Upper lobe of right lung (tissue), 1 donor: ENCODE measurements around the gene SMAD3. TPM values are rescaled to one million over a fixed set of nuclear protein-coding genes. Genes with fewer than 3 reads are reported as not detected.

Source experiments
- ATAC-seq: fragments of 200-7000 bp; cut with Tn5 transposase; one replicate; pipeline ENCODE4 v1.9.1; 2020; ENCODE audit warnings: mild to moderate bottlenecking, moderate library complexity
- DNase-seq: peaks from one replicate; pipeline ENCODE4 v3.0.0-alpha.2; 2020
- H3K27ac ChIP-seq: fragments of 200-600 bp; one replicate; pipeline ENCODE4 v1.8.0; 2022
- H3K27me3 ChIP-seq: fragments of 200-600 bp; one replicate; pipeline ENCODE4 v1.8.0; 2022; ENCODE audit warnings: mild to moderate bottlenecking
- H3K36me3 ChIP-seq: fragments of 200-600 bp; one replicate; pipeline ENCODE4 v1.8.0; 2022
- H3K4me1 ChIP-seq: fragments of 200-600 bp; one replicate; pipeline ENCODE4 v1.8.0; 2022
- H3K4me3 ChIP-seq: fragments of 200-600 bp; one replicate; pipeline ENCODE4 v1.8.0; 2022; ENCODE audit warnings: mild to moderate bottlenecking
- H3K9me3 ChIP-seq: fragments of 200-600 bp; one replicate; pipeline ENCODE4 v1.8.0; 2022
- CTCF ChIP-seq: fragments of 200-600 bp; IDR thresholded peaks from one replicate; pipeline ENCODE4 v1.8.0; 2022; ENCODE audit warnings: antibody characterized with exemption
- intact Hi-C: fragments of 100-400 bp; cut with DNase I; formaldehyde crosslinking; loops from one replicate; pipeline ENCODE4 v1.11.0; 2022
- total RNA-seq: library from RNA; stranded (reverse); fragmentation: NEBNext Ultra II Directional; extraction: Animal tissue kit (Norgen Biotek cat#: 25700); gene quantifications from one replicate; pipeline ENCODE4 v1.2.1, GENCODE V29; 2021
- donor health status: DM: no; HTN: yes; CAD: no; lungs with severe emphysema.

The SMAD3 gene
- total RNA-seq, 1 donor from 2014 or later = 31.6 TPM

GRCh38 chr15:67142767-67143100 lies 77.3 kb downstream of the SMAD3 start:
- no peak for TF ChIP-seq CTCF
- ATAC-seq (no peak), DNase-seq (no peak)
- H3K4me1 ChIP-seq = peaks cover 84% of the 10 kb centered on the region
- no peaks in the 10 kb centered on the region for H3K27me3 ChIP-seq
- intact Hi-C loops = no loop called here
- H3K4me3 ChIP-seq = no peak overlapping the region
- no peaks in the 10 kb centered on the region for H3K36me3 ChIP-seq
- no peak overlapping the region for H3K27ac ChIP-seq
- no peaks in the 10 kb centered on the region for H3K9me3 ChIP-seq

DNA sequence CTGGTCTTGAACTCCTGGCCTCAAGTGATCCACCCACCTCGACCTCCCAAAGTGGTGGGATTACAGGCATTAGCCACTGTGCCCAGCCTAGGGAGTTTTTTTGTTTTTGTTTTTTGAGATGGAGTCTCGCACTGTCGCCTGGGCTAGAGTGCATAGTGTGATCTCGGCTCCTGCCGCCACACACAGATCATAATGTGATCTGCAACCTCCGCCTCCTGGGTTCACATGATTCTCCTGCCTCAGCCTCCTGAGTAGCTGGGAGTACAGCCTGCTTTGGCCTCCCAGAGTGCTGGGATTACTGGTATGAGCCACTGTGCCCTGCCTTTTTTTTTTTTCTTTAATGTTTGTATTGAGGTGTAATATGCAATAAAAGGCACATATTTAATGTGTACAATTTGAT lies 78.2 kb downstream of the SMAD3 start:
- no peak for DNase-seq
- intact Hi-C loops = no loop called here

GRCh38 chr15:67144609-67145311 lies 79.4 kb downstream of the SMAD3 start:
- intact Hi-C loops = no loop called here
- TF ChIP-seq CTCF = no peak

More for the DNA sequence above, 78.2 kb downstream of the SMAD3 start:
- no peaks in the 10 kb centered on the region for H3K36me3 ChIP-seq
- no peak overlapping the region for H3K4me3 ChIP-seq
- no peaks in the 10 kb centered on the region for H3K9me3 ChIP-seq
- TF ChIP-seq CTCF = no peak
- no peaks in the 10 kb centered on the region for H3K27me3 ChIP-seq
- no peak overlapping the region for H3K27ac ChIP-seq
- no peak for ATAC-seq
- peaks cover 85% of the 10 kb centered on the region for H3K4me1 ChIP-seq

GRCh38 chr15:67145312-67145610 lies 79.9 kb downstream of the SMAD3 start:
- intact Hi-C loops = no loop called here

More at GRCh38 chr15:67144609-67145311, 79.4 kb downstream of the SMAD3 start:
- Histone ChIP-seq H3K27me3 (no peaks in the 10 kb centered on the region), H3K9me3 (no peaks in the 10 kb centered on the region), H3K36me3 (no peaks in the 10 kb centered on the region), H3K27ac (no peak overlapping the region), H3K4me1 (peaks cover 85% of the 10 kb centered on the region), H3K4me3 (no peak overlapping the region)
- DNase-seq = no peak
- no peak for ATAC-seq

GRCh38 chr15:67145710-67146109 lies 80.3 kb downstream of the SMAD3 start:
- H3K4me1 ChIP-seq = peaks cover 85% of the 10 kb centered on the region
- no peaks in the 10 kb centered on the region for H3K9me3 ChIP-seq
- peak overlapping the region; percentile 56 for H3K27ac ChIP-seq
- H3K4me3 ChIP-seq = no peak overlapping the region
- ATAC-seq (no peak), DNase-seq (no peak)
- H3K36me3 ChIP-seq = no peaks in the 10 kb centered on the region
- TF ChIP-seq CTCF = no peak
- intact Hi-C loops = no loop called here
- no peaks in the 10 kb centered on the region for H3K27me3 ChIP-seq

More at GRCh38 chr15:67145312-67145610, 79.9 kb downstream of the SMAD3 start:
- DNase-seq = no peak
- no peaks in the 10 kb centered on the region for H3K27me3 ChIP-seq
- no peak for ATAC-seq
- TF ChIP-seq CTCF = no peak
- H3K27ac ChIP-seq = no peak overlapping the region
- no peak overlapping the region for H3K4me3 ChIP-seq
- H3K4me1 ChIP-seq = peaks cover 85% of the 10 kb centered on the region
- no peaks in the 10 kb centered on the region for H3K9me3 ChIP-seq
- H3K36me3 ChIP-seq = no peaks in the 10 kb centered on the region

- no peaks in the 10 kb centered on the region for H3K36me3 ChIP-seq
- intact Hi-C loops = no loop called here
- H3K27ac ChIP-seq = peak overlapping the region; percentile 56
- TF ChIP-seq CTCF = no peak
- H3K4me1 ChIP-seq = peaks cover 85% of the 10 kb centered on the region
- ATAC-seq (no peak), DNase-seq (no peak)
- no peaks in the 10 kb centered on the region for H3K9me3 ChIP-seq
- no peak overlapping the region for H3K4me3 ChIP-seq
- H3K27me3 ChIP-seq = no peaks in the 10 kb centered on the region
Observed at GRCh38 chr15:67146234-67146633, 80.8 kb downstream of the SMAD3 start.
